ENCODE results near the gene SLC2A4RG.

DNA sequence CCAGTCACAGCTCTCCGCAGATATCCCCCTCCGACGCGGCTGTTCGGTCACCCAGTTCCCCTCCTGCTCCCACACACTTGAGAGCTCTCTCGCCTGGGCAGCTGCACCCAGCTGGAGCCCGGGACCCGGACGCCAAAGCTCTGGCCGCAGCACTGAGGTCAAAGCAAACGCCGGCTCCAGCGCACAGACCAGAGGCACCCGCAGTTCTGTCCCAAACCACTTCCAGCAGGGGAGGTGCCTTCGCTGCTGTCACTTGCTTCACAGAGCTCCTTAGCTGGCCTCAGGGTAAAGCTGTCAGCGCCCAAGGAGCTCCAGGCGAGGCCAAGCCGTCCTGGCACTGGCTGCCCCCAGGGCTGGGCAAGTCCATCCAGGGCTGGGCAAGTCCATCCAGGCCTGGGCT lies 27.9 kb downstream of the SLC2A4RG start:
- TF ChIP-seq, protein P1, sequence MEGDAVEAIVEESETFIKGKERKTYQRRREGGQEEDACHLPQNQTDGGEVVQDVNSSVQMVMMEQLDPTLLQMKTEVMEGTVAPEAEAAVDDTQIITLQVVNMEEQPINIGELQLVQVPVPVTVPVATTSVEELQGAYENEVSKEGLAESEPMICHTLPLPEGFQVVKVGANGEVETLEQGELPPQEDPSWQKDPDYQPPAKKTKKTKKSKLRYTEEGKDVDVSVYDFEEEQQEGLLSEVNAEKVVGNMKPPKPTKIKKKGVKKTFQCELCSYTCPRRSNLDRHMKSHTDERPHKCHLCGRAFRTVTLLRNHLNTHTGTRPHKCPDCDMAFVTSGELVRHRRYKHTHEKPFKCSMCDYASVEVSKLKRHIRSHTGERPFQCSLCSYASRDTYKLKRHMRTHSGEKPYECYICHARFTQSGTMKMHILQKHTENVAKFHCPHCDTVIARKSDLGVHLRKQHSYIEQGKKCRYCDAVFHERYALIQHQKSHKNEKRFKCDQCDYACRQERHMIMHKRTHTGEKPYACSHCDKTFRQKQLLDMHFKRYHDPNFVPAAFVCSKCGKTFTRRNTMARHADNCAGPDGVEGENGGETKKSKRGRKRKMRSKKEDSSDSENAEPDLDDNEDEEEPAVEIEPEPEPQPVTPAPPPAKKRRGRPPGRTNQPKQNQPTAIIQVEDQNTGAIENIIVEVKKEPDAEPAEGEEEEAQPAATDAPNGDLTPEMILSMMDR (IDR thresholded peaks at IDR 0.05) = no peak
- no peak for TF ChIP-seq EP300 (IDR thresholded peaks at IDR 0.05)
